GM12873 (cell line): Measurements from ENCODE around the gene AVEN.
A peak's percentile ranks its signal among the peaks of the same experiment; 100 is the strongest.

ENCODE experiments used
- CTCF ChIP-seq: IDR thresholded peaks from 2 replicates; pipeline ENCODE4 v1.5.1; 2012; ENCODE audit warnings: low read depth, mild to moderate bottlenecking, moderate library complexity, low read length, control low read depth; ENCODE audit not compliant: insufficient read depth; ENCODE audit errors: missing control alignments

AVEN gene

GRCh38 chr15:34001536-34001935, 37.5 kb downstream of the AVEN start:
- no peak for TF ChIP-seq CTCF

- peak; percentile 67 for TF ChIP-seq CTCF
Measured at GRCh38 chr15:33994005-33994615, 44.9 kb downstream of the AVEN start.

- TF ChIP-seq CTCF: no peak
Measured at GRCh38 chr15:33988384-33988783, 50.6 kb downstream of the AVEN start.

- TF ChIP-seq CTCF: no peak
Measured at GRCh38 chr15:33987444-33987843, 51.6 kb downstream of the AVEN start.

GRCh38 chr15:33985751-33986150, 53.3 kb downstream of the AVEN start:
- no peak for TF ChIP-seq CTCF

- no peak for TF ChIP-seq CTCF
Measured at GRCh38 chr15:33985287-33985686, 53.7 kb downstream of the AVEN start.

- TF ChIP-seq CTCF: no peak
Measured at GRCh38 chr15:33982516-33982915, 56.5 kb downstream of the AVEN start.

GRCh38 chr15:33980159-33980558, 58.8 kb downstream of the AVEN start:
- TF ChIP-seq CTCF: no peak
